ENCODE results near the gene ABO.
"Not testable (repeated sequence)": the region's sequence is repeated elsewhere in the genome, so short reads cannot be mapped to it uniquely, and the experiment has no call there.

Gene ABO

DNA sequence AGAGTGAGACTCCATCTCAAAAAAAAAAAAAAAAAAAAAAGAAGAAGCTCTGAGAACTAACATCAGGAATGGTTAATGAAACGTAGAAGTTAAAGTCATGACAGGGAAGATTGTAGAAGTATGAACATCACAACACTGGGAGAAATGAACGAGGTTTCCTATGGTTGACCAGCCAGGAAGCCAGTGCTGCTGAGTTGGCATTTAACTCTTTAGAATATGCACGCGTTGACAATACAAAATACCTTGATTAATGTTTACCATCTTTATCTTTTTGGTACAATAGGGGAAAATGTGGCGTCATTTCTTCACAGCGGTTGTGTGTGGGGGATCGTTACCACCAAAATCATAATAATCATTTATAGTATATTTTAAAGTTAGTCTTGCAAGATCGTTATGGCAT is 32.0 kb downstream of the ABO start:
- DNase-seq (ENCODE audit: low spot score): no peak

GRCh38 chr9:133242241-133242640 is 32.8 kb downstream of the ABO start:
- DNase-seq (ENCODE audit: low spot score): no peak

GRCh38 chr9:133239533-133240090 is 35.4 kb downstream of the ABO start:
- DNase-seq (ENCODE audit: low spot score): no peak

DNA sequence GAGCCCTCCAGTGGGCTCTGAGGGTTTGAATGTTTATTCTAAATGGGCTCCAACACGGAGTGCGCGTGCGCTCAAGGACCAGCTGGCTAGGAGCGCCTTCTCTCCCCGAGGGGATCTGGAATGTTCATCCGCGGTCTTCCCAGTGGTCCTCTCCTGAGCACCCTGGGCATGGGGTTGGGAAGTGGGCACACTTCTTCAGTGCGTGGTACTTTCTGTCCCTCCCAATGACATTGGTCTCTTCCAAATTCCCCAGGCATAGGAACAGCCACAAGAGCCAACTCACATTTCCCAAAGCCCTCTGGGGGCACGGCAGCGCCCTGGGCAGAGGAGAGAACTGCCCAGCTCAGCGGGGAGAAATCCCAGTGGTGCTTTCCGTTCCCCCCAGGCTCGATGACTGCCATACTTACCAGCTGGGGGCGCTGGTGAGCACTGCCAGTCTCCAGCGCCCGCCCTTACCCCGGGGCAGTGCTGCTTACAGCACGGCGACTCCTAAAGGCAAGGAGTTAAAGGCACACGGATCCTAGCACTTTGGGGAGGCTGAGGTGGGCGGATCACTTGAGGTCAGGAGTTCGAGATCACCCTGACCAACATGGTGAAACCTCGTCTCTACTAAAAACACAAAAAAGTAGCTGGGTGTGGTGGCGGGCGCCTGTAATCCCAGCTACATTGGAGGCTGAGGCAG is 36.0 kb downstream of the ABO start:
- DNase-seq (ENCODE audit: low spot score): peak; percentile 62

DNA sequence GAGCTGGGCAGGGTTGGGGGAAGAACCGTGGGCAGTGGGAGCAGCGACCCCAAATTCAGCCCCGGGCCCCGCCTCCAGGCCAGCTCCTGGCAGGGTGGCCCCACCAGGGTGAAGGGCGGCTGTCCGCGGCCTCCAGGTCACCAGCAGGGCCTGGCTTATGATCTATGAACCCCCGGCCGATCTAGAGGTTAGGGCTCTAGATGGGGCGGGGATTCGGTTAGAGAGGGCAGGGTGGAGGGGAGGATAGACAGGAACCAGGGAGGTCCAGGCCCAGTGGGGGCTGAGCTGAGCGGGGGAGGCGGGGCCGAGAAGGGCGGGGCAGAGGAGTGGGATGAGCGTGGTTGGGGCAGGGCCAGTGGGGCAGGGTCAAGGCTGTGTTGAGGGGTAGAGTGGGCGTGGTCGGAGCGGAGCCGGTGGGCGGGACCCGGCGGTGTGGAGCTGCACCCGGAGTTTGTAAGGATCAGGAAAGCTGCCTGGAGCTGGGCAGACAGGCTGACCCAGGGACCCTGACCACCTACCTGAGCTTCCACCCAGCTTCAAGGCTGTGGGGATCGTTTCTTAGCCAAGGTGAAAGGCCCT is 36.6 kb downstream of the ABO start:
- peak; percentile 20 for DNase-seq (ENCODE audit: low spot score)

- no peak for DNase-seq (ENCODE audit: low spot score)
Observed at GRCh38 chr9:133237035-133237731, 37.8 kb downstream of the ABO start.

GRCh38 chr9:133236291-133237034 is 38.5 kb downstream of the ABO start:
- not testable (repeated sequence) for DNase-seq (ENCODE audit: low spot score)

DNA sequence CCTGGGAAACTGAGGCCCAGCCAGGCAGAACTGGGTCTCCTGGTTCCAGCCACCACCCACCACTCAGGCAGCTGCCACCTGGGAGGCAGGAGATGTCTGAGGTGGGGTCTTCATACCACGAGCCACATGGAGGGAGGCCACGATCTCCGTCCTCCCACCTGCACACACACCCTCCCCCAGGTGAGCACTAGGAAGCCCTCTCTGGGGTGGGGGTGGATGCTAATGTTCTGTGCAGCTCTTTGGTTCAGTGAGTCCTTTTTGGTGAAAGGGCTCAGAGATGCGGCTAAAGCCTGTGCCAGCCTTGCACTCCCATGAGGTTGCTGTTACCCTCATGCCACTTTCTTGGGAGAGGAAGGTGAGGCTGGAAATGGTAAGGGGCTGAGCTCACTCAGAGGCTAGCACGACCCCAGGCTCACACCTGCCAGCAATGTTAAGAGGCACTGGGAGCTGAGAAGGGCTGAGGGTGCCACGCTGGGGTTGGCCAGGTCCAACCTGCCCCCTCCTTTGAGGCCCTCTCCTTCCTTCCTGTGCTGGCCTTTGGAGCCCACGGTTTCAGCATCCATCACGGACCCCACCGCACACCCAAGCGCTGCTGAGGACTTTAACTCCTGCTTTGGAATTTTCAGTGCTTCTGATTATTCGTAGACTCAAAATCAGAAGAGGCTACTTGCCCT is 39.3 kb downstream of the ABO start:
- DNase-seq (ENCODE audit: low spot score): no peak

DNA sequence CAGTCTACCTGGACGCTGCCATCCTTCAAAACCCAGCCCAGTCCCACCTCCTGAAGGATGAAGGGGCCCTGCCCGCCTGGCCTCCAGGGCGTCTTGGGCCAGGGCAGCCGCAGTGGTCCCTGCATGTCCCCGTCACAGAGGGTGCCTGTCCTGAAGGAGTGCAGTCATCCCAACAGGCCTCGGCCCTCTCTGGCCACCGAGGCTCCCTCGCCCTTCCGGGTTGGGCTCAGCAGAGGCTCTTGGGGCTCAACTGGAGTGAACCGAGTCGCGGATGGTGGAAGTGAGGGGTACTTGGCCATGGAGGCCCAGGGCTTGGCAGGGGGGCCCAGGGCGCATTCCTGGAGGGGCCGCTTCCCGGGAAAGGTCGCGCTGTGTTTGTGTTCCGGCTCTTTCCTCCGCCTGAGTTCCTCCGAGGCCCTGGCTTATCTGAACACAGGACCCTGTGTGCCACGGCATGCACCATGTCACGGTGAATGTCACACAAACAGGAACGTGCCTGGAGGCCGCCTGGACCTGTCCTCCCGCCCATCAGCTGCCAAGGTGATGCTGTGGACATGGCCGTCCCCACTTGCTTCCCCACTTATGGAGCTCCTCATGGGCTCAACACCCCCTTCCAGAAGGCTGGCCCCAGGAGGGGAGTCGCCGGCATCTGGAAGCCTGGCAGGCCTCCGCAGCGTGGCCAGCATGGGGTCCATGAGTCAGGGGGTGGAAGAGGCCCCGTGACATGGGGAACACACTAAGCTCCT is 40.3 kb downstream of the ABO start:
- no peak for DNase-seq (ENCODE audit: low spot score)

DNA sequence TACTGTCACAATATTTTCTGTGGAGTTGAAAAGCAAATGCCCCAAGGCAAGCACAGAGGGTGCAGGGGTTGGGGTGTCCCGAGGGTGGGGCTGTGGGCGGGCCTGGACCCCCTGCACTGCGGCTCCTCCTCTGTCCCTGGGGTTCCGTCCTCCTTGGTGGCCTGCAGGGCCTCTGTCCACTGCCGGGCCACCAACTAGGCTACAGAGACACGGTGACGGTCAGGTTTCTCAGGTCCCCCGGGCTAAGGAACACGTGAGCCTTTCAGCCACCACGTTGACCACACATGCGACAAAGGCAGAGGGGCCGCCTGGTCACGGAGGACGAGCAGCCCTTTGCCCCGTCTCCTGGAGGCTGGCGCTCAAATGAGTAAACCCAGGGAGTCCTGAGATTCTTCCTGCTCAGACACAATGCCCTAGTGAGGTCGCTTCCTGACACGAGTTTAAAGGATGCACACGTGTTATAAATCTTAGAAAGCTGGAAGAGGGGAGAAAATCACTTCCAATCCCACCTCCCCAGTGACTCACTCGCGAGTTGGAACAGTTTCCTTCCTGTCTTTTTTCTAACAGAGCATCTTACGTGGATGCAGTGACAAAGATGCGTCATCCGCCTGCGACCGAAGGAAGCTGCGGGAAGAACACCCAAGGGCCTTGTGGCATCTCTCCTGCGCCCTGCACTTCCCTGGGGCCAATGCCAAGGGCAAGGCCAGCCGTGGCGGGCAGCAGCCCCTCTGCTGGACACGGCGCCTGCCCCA is 41.1 kb downstream of the ABO start:
- no peak for DNase-seq (ENCODE audit: low spot score)

- DNase-seq (ENCODE audit: low spot score): not testable (repeated sequence)
Observed at GRCh38 chr9:133231934-133232568, 43.0 kb downstream of the ABO start.

DNA sequence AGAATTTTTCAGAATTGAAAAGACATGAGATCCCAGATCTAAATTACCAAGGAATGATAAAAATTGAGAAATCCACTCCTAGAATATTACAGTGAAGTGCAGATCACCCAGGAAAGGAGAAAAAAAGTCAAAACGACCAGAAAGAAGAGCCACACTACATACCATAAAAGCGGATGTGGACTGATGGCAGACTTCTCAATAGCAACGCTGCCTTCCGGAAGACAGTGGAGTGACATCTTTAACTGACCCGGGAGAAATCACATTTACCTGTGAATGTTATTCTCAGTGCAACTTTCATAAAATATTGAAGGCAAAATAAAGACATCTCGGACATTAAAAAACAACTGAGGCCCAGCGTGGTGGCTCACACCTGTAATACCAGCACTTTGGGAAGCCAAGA is 44.5 kb downstream of the ABO start:
- DNase-seq (ENCODE audit: low spot score): not testable (repeated sequence)

DNA sequence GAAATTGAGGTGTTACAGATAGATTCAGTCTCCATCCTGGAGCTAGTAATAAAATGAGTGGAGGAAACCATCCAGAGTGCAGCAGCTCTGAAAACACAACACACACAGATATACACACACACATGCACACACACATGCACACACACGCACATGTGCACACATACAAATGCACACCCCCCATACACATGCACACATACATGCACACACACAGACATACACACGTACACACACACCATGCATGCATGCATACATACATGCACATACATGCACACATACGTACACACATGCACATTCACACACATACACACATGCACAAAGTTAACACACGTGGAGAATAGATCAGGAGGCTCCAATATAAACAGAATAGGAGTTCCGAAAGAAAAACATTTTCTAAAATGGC is 44.9 kb downstream of the ABO start:
- DNase-seq (ENCODE audit: low spot score): no peak

DNA sequence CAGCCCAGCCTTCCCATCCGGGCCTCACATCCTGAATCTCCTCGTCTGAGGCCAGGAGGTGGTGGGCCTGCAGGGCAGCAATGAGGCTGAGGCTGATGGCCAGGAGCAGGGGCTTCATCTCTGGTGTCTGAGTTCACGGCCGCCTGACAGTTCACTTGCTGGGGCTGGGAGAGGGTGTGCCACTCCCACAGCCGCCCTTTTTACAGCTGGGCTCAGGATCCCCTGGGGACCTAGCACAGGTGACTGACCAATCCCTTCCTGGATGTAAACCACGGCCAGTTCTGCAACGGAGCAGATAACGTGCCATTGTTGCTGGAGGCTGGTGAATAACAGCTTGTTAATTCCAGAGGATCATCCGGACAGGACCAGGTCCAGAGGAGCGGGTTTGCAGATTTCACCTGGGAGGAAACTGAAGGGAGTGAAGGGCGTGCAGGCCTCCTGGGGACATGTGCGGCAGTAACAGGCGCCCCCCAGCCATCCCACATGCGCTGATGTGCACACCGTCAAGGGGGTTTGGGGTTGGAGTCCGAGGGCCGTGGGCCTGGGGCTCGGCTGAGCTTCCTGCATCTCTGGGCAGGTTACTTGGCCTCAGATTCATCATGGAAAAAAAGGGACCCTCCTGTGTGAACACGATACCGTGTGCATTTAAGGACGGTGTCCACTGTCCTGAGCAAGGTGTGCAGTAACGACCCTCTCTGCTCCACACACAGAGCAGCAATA is 46.4 kb downstream of the ABO start:
- DNase-seq (ENCODE audit: low spot score): not testable (repeated sequence)

- not testable (repeated sequence) for DNase-seq (ENCODE audit: low spot score)
Observed at GRCh38 chr9:133227996-133228395, 47.0 kb downstream of the ABO start.

DNA sequence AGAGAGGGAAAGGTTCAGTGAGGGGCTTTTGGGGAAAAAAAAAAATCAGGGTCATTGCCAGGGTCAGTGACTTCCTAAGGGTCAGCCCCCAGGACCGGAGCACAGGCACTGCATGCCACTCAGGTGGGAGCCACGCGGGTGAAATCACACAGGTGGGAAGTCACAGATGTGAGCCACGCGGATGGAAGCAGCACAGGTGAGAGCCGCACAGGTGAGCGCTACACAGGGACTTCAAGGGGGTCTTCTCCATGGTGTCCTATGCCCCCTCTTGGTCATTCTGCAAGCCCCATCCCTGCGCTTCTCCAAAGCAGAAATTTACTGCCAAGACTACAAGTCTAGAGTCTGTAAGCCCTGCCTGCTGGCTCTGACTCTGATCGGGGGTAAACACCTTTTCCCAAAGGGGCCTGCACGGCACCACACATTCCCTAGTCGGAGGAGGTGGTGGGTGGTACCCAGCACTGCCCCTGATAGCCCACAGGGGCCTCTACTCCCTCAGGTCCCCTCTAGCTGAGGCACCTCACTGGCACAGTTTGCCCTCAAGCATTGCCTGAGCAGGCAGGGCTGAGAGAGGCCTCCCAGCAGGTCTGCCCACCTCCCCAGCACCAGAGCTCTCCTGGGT is 47.6 kb downstream of the ABO start:
- no peak for DNase-seq (ENCODE audit: low spot score)

- no peak for DNase-seq (ENCODE audit: low spot score)
Observed at GRCh38 chr9:133226219-133227171, 48.5 kb downstream of the ABO start.

Measured in activated CD4-positive, alpha-beta T cell treated with anti-CD3 and anti-CD28 coated beads, Interleukin-2, Interleukin-4, amounts not matched to agents 100 ng/mL and 50 ng/mL, durations not matched to agents 16 hours and 8 hours (primary cell).